Thyroid gland (tissue), 4 donors: Measurements from ENCODE around the gene DOCK2.

ENCODE experiments used
- CTCF ChIP-seq, 6 experiments: fragments of 200-600 bp in 3 of 6; fragments of 450-650 bp in 3 of 6; sonication (generic) in 3 of 6; IDR thresholded peaks; one replicate each; pipeline ENCODE4 v1.5.1; 2016 to 2019; ENCODE audit warnings: antibody characterized with exemption in 6 of 6, mild to moderate bottlenecking in 2 of 6, inconsistent platforms in 1 of 6, moderate library complexity in 1 of 6
- POLR2A ChIP-seq, 2 donors: fragments of 450-650 bp; IDR thresholded peaks; one replicate each; pipeline ENCODE4 v1.6.1; 2017; ENCODE audit warnings: antibody characterized with exemption in 2 of 2, mild to moderate bottlenecking in 2 of 2, moderate library complexity in 1 of 2

- TF ChIP-seq POLR2A (IDR thresholded peaks at IDR 0.05), result no peak
- no peak for TF ChIP-seq CTCF (IDR thresholded peaks at IDR 0.05)
Measured at GRCh38 chr5:169880012-169880663, 243.1 kb downstream of the DOCK2 start.
